GM18511 (cell line): ENCODE data around the gene SLC22A17.
A peak's percentile ranks its signal among the peaks of the same experiment; 100 is the strongest.

ENCODE experiments used
- ATAC-seq: cut with Tn5 transposase; IDR thresholded peaks from one replicate; pipeline ENCODE4 v1.9.1; 2021; ENCODE audit warnings: mild to moderate bottlenecking, moderate library complexity; ENCODE audit not compliant: unreplicated experiment

SLC22A17 gene

DNA sequence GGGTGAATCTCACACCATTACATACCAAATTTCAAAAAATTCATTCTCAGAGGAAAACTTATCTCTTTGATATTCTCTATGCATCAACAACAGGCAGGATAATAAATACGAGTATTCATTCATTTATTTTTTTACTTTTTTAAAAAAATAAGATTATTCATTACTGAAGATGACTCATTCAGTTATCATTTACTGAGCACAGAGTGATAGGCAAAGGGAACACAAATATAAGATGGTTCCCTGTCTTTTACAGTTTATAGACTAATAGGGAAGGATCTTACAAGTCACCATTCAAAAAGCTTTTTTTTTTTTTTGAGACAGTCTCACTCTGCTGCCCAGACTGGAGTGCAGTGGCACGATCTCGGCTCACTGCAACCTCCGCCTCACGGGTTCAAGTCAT is 36.4 kb downstream of the SLC22A17 start:
- no peak for ATAC-seq

DNA sequence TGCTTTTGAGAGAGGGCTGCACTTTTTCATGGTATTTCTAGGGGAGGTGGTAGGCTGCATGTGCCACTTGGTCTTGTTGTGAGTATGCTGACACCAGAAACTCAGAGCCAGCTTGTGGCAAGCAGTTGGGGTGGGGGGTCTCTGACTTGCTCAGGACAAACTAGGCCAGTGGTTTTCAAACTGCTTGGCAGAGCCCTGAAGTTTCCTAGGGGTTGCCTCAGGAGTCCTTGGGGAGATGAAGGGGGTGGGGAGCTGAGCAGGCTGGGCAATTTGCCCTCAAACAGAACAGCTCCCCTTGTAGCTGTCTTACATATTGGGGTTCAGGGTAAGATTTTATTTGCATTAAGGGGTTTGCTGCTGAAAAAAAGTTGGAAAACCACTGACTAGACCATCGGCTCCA is 42.1 kb downstream of the SLC22A17 start:
- ATAC-seq, result no peak

DNA sequence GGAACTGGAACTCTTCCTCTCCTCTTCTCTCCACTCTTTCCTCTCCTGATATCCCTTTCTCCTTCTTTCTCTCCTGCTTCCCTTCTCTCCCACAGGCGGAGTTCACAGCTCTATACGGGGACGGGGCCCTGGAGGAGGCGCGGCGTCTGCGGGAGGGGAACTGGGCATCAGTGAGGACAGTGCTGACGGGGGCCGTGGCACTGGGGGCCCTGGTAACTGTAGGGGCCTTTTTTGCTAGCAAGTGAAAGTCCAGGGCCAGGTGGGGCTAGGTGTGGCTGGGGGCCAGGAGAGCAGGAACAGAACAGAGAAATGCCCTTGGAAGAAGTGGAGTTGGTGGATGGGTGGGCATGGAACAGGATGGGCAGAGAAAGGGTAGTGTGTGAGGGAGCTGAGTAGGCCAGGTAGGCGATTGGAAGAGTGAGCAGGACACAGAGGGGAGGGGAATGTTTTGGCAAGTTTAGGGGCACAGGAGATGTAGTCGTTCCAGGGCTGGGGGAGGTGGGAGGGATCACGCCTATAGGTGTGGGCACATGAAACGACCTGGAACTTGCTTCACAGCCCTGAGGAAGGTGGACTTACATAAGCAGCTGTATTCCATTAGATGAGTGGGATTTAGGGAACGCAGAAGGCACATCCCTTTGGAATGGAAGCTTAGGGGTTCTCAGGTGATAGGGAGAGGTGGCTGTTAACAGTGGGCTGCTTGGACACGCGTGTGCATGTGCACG is 43.8 kb downstream of the SLC22A17 start:
- ATAC-seq, result no peak

DNA sequence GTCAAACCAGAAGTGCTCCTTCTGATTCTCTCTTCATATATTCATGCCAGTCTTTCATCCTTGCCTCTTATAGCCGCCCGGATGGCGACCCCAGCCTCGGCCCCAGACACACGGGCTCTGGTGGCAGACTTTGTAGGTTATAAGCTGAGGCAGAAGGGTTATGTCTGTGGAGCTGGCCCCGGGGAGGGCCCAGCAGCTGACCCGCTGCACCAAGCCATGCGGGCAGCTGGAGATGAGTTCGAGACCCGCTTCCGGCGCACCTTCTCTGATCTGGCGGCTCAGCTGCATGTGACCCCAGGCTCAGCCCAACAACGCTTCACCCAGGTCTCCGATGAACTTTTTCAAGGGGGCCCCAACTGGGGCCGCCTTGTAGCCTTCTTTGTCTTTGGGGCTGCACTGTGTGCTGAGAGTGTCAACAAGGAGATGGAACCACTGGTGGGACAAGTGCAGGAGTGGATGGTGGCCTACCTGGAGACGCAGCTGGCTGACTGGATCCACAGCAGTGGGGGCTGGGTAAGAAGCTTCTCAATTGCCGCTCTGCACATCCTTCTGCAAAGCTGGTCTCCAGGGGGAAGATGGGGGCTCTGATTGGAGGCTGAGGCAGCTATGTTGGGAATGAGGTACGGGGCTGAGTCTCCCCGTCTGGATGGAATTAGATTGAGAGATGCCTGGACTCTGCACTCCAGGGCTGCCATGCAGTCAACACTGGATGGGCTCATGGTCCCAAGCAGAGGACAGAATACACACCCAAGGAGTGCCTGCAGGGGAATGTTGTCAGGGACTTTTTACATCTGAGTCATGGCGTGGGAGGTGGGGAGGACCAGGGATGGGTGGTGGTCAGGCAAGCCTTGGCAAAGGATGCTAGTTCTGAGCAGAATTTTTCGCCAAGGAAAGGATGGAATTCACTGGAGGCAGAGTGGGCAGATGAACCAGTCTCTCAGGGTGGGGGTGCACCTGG is 44.7 kb downstream of the SLC22A17 start:
- no peak for ATAC-seq

DNA sequence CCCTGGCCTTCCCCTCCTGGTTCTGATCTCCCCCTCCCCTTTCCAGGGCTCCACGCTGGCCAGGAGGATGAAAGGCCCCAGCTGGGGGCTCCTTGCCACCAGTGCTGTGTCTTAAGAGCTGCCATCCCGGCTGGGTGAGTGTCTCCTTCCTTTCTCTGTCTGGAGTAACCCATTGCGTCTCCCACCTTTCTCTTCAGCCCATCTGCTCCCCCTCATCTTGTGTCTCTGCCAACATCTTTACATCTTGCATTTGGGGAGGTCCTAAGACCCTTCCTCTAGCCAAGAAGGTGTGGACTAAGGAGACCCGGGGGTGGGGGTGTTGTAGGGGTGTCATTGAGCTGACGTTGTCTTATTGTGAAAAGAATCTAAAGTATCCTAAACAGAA is 45.5 kb downstream of the SLC22A17 start:
- no peak for ATAC-seq

DNA sequence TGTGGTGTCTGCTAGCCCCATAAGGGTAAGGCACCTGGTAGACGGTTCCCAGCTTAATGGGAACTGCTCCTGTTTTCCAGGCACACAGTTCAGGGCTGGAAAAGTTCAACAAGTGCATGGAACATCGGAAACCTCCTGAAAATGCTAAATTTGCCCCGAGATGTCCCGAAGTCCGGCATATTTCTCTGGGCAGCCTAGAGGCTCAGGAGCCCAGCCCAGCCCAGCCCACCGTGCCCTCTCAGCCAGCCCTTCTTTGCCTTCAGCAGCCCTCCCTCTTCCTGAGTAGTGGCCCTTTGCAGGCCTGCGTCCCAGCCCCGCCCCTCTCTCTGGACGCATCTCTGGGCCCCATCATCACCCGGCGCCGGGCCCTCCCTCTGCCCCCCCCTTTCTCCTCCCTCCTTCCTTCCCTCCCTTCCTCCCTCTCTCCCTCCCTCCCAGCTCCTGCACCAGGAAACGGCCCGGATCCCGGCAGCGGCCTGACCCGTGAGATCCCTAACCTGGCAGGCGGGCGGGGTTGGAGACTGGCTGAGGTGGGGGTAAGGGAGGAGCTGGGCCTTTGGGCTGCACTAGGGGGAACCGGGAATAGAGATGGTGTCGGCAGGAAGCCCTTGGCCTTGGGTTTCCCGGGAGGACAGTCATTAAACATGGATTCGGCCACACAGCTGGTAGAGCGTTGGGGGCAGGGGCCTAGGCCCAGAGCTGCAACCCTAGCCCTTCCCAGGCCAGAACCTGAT is 46.1 kb downstream of the SLC22A17 start, which contains the start of gene BCL2L2:
TSS of gene BCL2L2 (plus strand) at position 422 of the 734 bp plus-strand sequence. CDS start 935 bp downstream, outside the sequence.
- no peak for ATAC-seq

DNA sequence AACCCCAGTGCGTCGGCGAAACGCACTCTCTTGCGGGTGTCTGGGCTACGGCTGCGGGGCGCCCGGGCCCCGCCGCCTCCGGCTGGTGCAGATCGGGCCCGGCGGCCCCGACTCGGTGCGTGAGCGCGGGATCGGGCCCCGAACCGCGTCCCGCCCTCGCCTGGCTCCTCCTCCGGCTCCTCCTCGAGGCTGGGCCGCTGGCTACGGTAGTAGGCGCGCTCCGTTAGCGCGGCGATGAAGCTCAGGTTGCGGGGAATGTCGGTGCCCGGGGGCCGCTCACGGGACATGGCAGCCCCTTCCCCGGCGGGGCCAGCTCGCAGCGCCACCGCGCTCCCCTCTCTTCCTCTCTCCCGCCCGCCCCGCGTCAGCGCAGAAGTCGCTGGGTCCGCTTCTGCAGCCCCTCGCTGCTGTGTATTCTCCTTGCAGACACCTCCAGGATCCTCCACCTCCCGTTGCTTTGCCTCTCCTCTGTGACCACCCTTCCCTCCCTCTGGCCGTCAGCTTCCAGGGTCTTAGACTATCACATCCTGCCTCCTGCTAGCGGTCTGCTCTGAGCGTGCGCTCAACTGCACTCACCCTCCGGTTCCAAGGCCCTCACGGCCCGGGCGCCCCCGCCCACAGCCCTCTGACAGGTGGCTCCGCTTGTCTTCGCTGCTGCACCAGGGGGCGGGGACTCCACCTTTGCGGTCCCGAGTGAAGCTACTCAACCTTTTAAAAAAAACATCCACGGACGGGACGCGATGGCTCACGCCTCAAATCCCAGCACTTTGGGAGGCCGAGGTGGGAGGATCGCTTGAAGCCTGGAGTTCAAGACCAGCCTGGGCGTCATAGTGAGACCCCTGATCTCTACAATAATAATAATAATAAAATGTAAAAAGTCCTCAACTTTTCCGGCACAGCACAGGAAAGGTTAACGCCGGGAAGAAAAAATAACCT is 50.1 kb downstream of the SLC22A17 start, which contains the start of gene PPP1R3E:
TSS of gene PPP1R3E (minus strand) at position 570 of the 936 bp plus-strand sequence. CDS start at position 287, 283 bp downstream.
- ATAC-seq, result peak; percentile 46

DNA sequence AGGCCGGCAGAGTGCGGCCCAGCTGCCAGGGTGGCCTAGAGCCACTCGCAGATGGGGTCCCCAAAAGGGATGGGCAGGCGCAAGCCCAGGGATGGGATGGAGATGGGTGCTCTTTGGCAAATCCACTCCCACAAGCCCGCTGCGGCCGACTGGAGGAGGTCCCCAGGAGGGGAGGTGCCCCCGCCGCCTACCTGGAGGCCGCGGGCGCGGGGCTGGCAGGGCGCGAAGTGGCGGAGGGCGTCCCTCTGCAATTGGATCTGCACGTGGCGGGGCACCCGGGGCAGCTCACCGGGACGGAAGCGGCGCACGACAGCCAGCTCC is 50.8 kb downstream of the SLC22A17 start:
- peak; percentile 17 for ATAC-seq

DNA sequence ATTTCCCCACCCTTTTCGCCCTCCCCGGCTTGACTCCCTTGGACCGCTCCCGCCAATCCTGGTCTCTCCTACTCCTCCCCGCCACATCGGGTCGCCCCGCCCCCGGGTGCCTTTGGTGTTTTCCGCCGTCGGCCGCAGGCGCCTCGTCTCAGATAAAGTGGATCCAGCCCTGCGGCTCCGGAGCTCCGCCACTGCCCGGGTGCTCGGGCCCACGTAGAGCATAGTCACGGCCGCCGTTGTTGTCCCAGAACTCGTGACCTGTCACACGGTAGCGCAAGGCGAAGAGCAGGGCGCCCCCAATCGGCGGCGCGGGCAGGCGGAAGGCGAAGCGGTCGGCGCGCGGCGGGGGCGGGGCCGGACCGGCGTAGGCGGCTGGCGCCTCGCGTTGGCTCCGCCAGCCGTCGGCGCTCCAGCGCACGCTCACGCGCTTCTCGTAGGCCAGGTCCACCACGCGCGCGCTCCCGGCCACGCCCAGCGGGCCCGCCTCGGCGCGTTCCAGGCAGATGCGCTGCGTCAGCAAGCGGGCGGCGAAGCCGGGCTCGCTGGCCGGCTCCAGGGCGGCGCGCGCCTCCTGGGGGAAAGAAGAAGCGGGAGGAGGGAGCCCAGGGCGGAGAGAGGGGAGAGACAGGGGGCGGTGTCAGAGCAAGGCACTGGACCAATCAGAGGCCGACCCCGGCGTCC is 51.3 kb downstream of the SLC22A17 start:
- ATAC-seq, result peak; percentile 81

GRCh38 chr14:23300687-23301223 is 51.9 kb downstream of the SLC22A17 start:
- ATAC-seq, result no peak

- ATAC-seq, result no peak
These were observed 52.6 kb downstream of the SLC22A17 start for GRCh38 chr14:23299986-23300686.

DNA sequence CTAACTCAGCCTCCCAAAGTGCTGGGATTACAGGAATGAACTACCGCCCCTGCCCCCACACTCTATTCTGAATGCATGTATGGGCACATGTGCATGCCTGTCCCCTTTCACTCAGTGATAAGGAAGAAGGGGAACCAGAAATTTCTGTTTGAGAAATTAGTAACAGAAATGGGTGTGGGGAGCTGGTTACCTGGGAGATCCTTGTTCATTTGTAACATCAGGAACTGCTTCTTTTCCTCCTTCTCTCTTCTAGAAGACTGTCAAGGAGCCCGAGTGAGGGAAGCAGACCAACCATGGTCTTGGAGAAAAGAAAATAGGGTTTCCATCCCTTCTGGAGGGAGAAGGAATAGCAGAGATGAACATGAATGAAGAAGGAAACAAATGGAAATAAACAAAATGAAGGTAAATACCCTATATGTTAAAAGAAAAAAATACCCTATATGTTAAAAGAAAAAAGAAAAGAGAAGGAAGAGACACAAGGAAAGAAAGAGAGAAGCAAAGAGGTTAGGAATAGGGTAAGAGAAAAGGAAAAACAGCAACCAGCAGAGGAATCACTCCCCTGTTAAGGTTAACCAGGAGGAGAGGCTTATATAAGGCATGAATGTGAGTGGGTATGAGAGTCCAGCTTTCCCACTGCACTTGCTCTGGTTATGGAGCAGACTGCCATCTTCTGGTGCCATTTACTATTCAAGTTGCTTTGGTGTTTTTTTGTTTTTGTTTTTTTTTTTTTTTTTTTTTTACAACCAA is 53.3 kb downstream of the SLC22A17 start:
- no peak for ATAC-seq

DNA sequence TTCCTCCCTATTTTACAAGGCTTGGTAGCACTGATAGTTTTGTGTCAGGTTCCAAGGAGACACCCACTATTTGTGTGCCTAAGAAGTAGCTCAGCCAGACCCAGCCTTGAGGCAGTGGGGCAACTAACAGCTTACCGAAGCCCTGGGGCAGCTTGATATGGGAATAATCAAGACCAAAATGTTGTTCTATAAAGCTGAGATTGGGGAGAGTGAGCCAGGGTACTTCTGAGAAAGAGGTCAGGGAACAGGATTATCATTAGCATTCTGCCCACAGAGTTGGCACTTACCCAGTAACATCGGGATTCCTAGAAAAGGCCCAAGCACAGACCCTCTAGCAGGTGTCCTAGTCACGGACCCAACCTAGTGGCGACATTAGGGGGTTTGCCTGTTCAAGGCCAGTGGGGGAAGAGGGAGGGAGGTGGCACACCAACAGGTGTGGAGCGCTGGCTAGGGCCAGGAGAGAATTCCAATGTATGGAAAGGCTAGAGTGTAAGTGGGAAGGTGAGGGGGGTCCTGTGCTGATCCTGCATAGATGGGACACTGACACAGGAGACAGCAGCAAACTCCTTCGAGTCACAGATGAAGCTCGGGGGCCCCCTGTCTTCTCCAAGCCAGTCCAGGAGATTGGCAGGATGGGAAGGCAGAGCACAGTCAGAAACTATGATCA is 54.9 kb downstream of the SLC22A17 start:
- ATAC-seq, result no peak

DNA sequence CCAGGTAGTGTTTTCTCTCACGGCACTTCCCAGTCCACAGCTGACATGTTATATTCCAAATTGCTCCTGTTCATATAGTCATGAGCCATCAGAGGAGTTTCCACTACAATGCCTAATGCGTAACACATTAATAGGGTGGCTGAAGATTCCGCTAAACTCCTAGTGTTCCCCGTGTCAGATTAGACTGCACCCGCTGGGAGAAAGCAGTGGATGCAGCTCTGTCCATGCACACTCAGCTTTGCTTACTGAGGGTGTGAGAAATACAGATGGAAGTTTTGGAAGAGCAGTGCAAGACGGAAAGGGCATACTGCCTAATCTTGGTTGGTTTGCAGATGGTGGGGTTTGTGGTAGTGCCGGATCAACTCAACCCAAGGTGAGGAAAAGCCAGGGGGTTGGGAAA is 55.6 kb downstream of the SLC22A17 start:
- ATAC-seq, result no peak
